Panc1 (cell line): Measurements from ENCODE around the gene KCP. TPM values are rescaled to one million over a fixed set of nuclear protein-coding genes. Genes with fewer than 3 reads are reported as not detected.

ENCODE experiments used
- ATAC-seq: fragments of 200-7000 bp; cut with Tn5 transposase; 2 replicates; pipeline ENCODE4 v1.9.1; 2020; ENCODE audit warnings: mild to moderate bottlenecking, moderate library complexity
- BruUV-seq: library from RNA; stranded (reverse); fragments of 400-500 nt; replicated peaks from 2 replicates; lab custom pipeline; 2021; lab: Mats Ljungman, UMichigan
- CTCF ChIA-PET: fragments of 300-600 bp; sonication (Branson Sonifier 250); formaldehyde crosslinking; loops from one replicate; lab custom pipeline; 2022; ENCODE audit warnings: antibody characterized with exemption; lab: Charles Lee
- POLR2A ChIA-PET: fragments of 300-600 bp; sonication (Branson Sonifier 250); formaldehyde crosslinking; loops from one replicate; lab custom pipeline; 2022; ENCODE audit warnings: antibody characterized with exemption; lab: Charles Lee
- DNase-seq: peaks from one replicate; pipeline ENCODE4 v3.0.0-alpha.2; 2010; ENCODE audit warnings: low read depth, low spot score
- H3K27ac ChIP-seq: 2 replicates; pipeline ENCODE4 v1.5.1; 2011; ENCODE audit warnings: mild to moderate bottlenecking, low read length, inconsistent platforms
- H3K27me3 ChIP-seq: fragments of 200-500 bp; sonication (Bioruptor generic); 2 replicates; pipeline ENCODE4 v1.6.0; 2014; ENCODE audit warnings: low read length, inconsistent platforms; ENCODE audit not compliant: control insufficient read depth, insufficient read depth
- H3K36me3 ChIP-seq: fragments of 200-500 bp; sonication (Bioruptor generic); 2 replicates; pipeline ENCODE4 v1.5.1; 2014; ENCODE audit warnings: inconsistent platforms, mild to moderate bottlenecking, low read length, moderate library complexity; ENCODE audit not compliant: control insufficient read depth, insufficient read depth
- H3K4me1 ChIP-seq: 2 replicates; pipeline ENCODE4 v1.5.1; 2011; ENCODE audit warnings: inconsistent platforms, mild to moderate bottlenecking, low read length, moderate library complexity; ENCODE audit not compliant: control insufficient read depth, insufficient read depth
- H3K4me3 ChIP-seq, 2 experiments: 2 replicates each; pipeline ENCODE4 v1.5.1; 2011 to 2012; ENCODE audit warnings: low read depth in 2 of 2, low read length in 2 of 2, mild to moderate bottlenecking in 2 of 2, inconsistent platforms in 1 of 2, moderate library complexity in 1 of 2
- H3K9me3 ChIP-seq: fragments of 200-500 bp; sonication (Bioruptor generic); 2 replicates; pipeline ENCODE4 v1.5.1; 2014; ENCODE audit warnings: low read depth, mild to moderate bottlenecking, inconsistent platforms, low read length, moderate library complexity; ENCODE audit not compliant: control insufficient read depth, insufficient read depth
- CTCF ChIP-seq: fragments of 450-650 bp; IDR thresholded peaks from 2 replicates; pipeline ENCODE4 v1.5.1; 2017; ENCODE audit warnings: mild to moderate bottlenecking
- POLR2AphosphoS5 ChIP-seq: IDR thresholded peaks from 2 replicates; pipeline ENCODE4 v1.6.1; 2012; ENCODE audit warnings: mild to moderate bottlenecking, low read depth, low read length, moderate library complexity
- SIN3A ChIP-seq: IDR thresholded peaks from 2 replicates; pipeline ENCODE4 v1.6.1; 2012; ENCODE audit warnings: low read depth, mild to moderate bottlenecking, low read length, moderate library complexity, borderline replicate concordance; ENCODE audit not compliant: insufficient read depth
- TCF7L2 ChIP-seq: IDR thresholded peaks from 2 replicates; pipeline ENCODE4 v1.6.1; 2011; ENCODE audit warnings: mild to moderate bottlenecking, low read depth, low read length, inconsistent platforms
- in situ Hi-C: cut with HindIII; loops from 2 replicates; pipeline ENCODE4 v1.10.0; 2016; ENCODE audit warnings: low sequenced_read_pairs, low pct_unique_long_range_greater_than_20kb
- intact Hi-C: fragments of 100-400 bp; cut with micrococcal nuclease; formaldehyde crosslinking; loops from one replicate; pipeline ENCODE4 v1.10.0; 2022; ENCODE audit not compliant: unreplicated experiment
- total RNA-seq: library from RNA; stranded (reverse); gene quantifications from one replicate; pipeline ENCODE4 v1.2.1, GENCODE V29; 2021; ENCODE audit not compliant: unreplicated experiment
- TF ChIP-seq, protein P1 (sequence below), 2 experiments: IDR thresholded peaks; 2 replicates each; pipeline ENCODE4 v1.6.1; 2011 to 2012; ENCODE audit warnings: low read depth in 2 of 2, control low read depth in 1 of 2, low read length in 1 of 2, mild to moderate bottlenecking in 1 of 2, moderate library complexity in 1 of 2; ENCODE audit not compliant: insufficient read depth in 1 of 2

The KCP gene
- total RNA-seq, 1 experiment from 2014 or later: 0.13 TPM

GRCh38 chr7:128873234-128873633 lies 37.3 kb downstream of the KCP start:
- ATAC-seq (no peak), DNase-seq (no peak)
- intact Hi-C loops: no loop called here
- H3K27ac ChIP-seq: no peak overlapping the region
- H3K4me3 ChIP-seq: no peak overlapping the region
- TF ChIP-seq POLR2AphosphoS5: no peak
- no peak for TF ChIP-seq TCF7L2
- TF ChIP-seq SIN3A: no peak
- TF ChIP-seq CTCF: no peak
- no peaks in the 10 kb centered on the region for H3K36me3 ChIP-seq
- no peaks in the 10 kb centered on the region; the same call in 1 of the 2 replicates for H3K27me3 ChIP-seq
- H3K9me3 ChIP-seq: no peaks in the 10 kb centered on the region
- POLR2A ChIA-PET: no interaction called here
- CTCF ChIA-PET: no interaction called here
- H3K4me1 ChIP-seq: 0 out of 2 replicates have a peak, but pooled peaks cover 2% of the 10 kb centered on the region
- in situ Hi-C loops: no loop called here
- no TSS peak for BruUV-seq

DNA sequence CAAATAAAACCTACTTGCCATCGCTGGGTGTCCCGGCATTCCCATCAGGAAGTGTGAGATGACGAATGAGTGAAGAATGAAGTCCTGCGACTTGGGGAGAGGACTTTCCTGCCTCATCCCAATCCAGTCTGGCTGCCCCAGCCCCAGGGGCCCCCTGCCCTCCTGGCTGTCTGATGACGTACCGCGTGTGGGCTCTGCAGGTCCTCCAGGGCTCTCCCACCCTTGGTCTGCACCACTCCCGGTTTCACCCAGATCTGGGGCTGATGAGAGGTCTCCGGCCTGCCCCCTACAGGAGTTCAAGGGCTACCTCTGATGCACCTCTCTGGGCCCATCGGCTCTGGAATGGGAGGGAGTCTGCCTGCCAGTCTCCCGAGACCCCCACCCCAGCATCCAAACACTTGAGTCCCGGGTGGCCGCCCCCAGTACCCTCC lies 38.1 kb downstream of the KCP start:
- no TSS peak for BruUV-seq
- DNase-seq (no peak), ATAC-seq (no peak)
- 0 out of 2 replicates have a peak, but pooled peaks cover 3% of the 10 kb centered on the region for H3K4me1 ChIP-seq
- TF ChIP-seq SIN3A: no peak
- TF ChIP-seq POLR2AphosphoS5: no peak
- peak; percentile 55 for TF ChIP-seq CTCF
- no peak overlapping the region for H3K4me3 ChIP-seq
- intact Hi-C loops (no loop called here), in situ Hi-C loops (no loop called here)
- H3K27me3 ChIP-seq: no peaks in the 10 kb centered on the region; the same call in 1 of the 2 replicates
- POLR2A ChIA-PET: no interaction called here
- CTCF ChIA-PET: no interaction called here
- H3K9me3 ChIP-seq: no peaks in the 10 kb centered on the region
- no peaks in the 10 kb centered on the region for H3K36me3 ChIP-seq
- H3K27ac ChIP-seq: no peak overlapping the region

DNA sequence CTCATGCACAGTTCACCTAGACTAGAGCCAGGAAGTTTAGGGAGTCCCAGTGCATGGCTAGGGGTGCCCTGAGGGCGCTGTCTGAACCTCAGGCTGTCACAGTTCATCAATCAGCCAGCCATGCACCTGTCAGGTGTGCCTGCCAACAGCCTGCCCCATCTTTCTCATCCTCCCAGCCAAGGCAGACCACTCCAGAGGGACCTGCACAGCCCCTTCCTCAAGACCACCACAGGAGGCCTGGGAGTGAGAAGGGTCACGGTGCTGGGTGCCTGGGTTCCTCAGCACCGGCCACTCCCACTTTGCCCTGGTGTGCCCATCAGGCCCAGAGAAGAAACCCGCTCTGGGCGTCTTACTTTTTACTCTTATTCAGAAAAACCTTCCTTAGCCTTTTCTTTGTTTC lies 39.5 kb downstream of the KCP start:
- Histone ChIP-seq H3K27ac (no peak overlapping the region), H3K4me1 (0 out of 2 replicates have a peak, but pooled peaks cover 3% of the 10 kb centered on the region), H3K9me3 (no peaks in the 10 kb centered on the region), H3K27me3 (no peaks in the 10 kb centered on the region; the same call in 1 of the 2 replicates), H3K36me3 (no peaks in the 10 kb centered on the region), H3K4me3 (no peak overlapping the region)
- CTCF ChIA-PET: no interaction called here
- ATAC-seq (no peak), DNase-seq (no peak)
- intact Hi-C loops: no loop called here
- TF ChIP-seq, protein P1, sequence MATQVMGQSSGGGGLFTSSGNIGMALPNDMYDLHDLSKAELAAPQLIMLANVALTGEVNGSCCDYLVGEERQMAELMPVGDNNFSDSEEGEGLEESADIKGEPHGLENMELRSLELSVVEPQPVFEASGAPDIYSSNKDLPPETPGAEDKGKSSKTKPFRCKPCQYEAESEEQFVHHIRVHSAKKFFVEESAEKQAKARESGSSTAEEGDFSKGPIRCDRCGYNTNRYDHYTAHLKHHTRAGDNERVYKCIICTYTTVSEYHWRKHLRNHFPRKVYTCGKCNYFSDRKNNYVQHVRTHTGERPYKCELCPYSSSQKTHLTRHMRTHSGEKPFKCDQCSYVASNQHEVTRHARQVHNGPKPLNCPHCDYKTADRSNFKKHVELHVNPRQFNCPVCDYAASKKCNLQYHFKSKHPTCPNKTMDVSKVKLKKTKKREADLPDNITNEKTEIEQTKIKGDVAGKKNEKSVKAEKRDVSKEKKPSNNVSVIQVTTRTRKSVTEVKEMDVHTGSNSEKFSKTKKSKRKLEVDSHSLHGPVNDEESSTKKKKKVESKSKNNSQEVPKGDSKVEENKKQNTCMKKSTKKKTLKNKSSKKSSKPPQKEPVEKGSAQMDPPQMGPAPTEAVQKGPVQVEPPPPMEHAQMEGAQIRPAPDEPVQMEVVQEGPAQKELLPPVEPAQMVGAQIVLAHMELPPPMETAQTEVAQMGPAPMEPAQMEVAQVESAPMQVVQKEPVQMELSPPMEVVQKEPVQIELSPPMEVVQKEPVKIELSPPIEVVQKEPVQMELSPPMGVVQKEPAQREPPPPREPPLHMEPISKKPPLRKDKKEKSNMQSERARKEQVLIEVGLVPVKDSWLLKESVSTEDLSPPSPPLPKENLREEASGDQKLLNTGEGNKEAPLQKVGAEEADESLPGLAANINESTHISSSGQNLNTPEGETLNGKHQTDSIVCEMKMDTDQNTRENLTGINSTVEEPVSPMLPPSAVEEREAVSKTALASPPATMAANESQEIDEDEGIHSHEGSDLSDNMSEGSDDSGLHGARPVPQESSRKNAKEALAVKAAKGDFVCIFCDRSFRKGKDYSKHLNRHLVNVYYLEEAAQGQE (IDR thresholded peaks at IDR 0.05; ENCODE audit: insufficient read depth in 1 of 2, low read depth in 2 of 2, low read length in 1 of 2): no peak
- TF ChIP-seq CTCF: no peak
- TF ChIP-seq POLR2AphosphoS5: no peak
- no peak for TF ChIP-seq TCF7L2
- no peak for TF ChIP-seq SIN3A
- BruUV-seq: no TSS peak
- in situ Hi-C loops: no loop called here
- POLR2A ChIA-PET: no interaction called here
